ENCODE measurements around the gene APAF1. TPM values are rescaled to one million over a fixed set of nuclear protein-coding genes. Genes with fewer than 3 reads are reported as not detected.

Gene APAF1
- total and polyA plus RNA-seq, 5 experiments from 2014 or later: 5.2 to 26.1 (median 9.5) TPM

- POLR2A ChIA-PET: no interaction called here
- Mint-ChIP-seq H3K27me3 (peaks cover 0 to 17% (median 3%) of the 10 kb centered on the region in 5 donors), H3K9me3 (peaks cover 0 to 1% (median 0%) of the 10 kb centered on the region in 9 donors), H3K4me3 (no peak overlapping the region), H3K36me3 (peaks cover 0 to 34% (median 10%) of the 10 kb centered on the region in 3 donors), H3K4me1 (peaks cover 0 to 2% (median 0%) of the 10 kb centered on the region in 4 donors), H3K27ac (peak overlapping the region in 2 of 10 donors; percentile 3 to 50)
- DNase-seq (no peak), ATAC-seq (no peak)
These were observed 92.2 kb downstream of the APAF1 start for GRCh38 chr12:98737322-98737712.

GRCh38 chr12:98738002-98738401, 92.9 kb downstream of the APAF1 start:
- no peak for ATAC-seq
- POLR2A ChIA-PET: no interaction called here
- peaks cover 0 to 17% (median 3%) of the 10 kb centered on the region in 5 donors for H3K27me3 Mint-ChIP-seq
- H3K4me1 Mint-ChIP-seq: peaks cover 0 to 2% (median 0%) of the 10 kb centered on the region in 4 donors
- H3K27ac Mint-ChIP-seq: no peak overlapping the region
- H3K9me3 Mint-ChIP-seq: peaks cover 0 to 1% (median 0%) of the 10 kb centered on the region in 9 donors
- H3K4me3 Mint-ChIP-seq: no peak overlapping the region
- peaks cover 0 to 27% (median 7%) of the 10 kb centered on the region in 3 donors for H3K36me3 Mint-ChIP-seq
- no peak for DNase-seq

GRCh38 chr12:98738539-98738938, 93.4 kb downstream of the APAF1 start:
- ATAC-seq (no peak), DNase-seq (no peak)
- Mint-ChIP-seq H3K4me1 (peaks cover 0 to 2% (median 0%) of the 10 kb centered on the region in 4 donors), H3K27ac (no peak overlapping the region), H3K9me3 (peaks cover 0 to 1% (median 0%) of the 10 kb centered on the region in 9 donors), H3K4me3 (no peak overlapping the region), H3K36me3 (peaks cover 0 to 22% (median 6%) of the 10 kb centered on the region in 3 donors), H3K27me3 (peaks cover 0 to 17% (median 4%) of the 10 kb centered on the region in 5 donors)
- POLR2A ChIA-PET: no interaction called here

GRCh38 chr12:98740751-98741150, 95.7 kb downstream of the APAF1 start:
- DNase-seq (no peak), ATAC-seq (no peak)
- Mint-ChIP-seq H3K9me3 (peaks cover 0 to 1% (median 0%) of the 10 kb centered on the region in 9 donors), H3K27ac (no peak overlapping the region), H3K36me3 (peaks cover 0 to 5% (median 0%) of the 10 kb centered on the region in 3 donors), H3K4me1 (peaks cover 0 to 2% (median 0%) of the 10 kb centered on the region in 4 donors), H3K4me3 (no peak overlapping the region), H3K27me3 (peaks cover 0 to 17% (median 6%) of the 10 kb centered on the region in 5 donors)
- POLR2A ChIA-PET: no interaction called here

GRCh38 chr12:98741196-98741555, 96.1 kb downstream of the APAF1 start:
- DNase-seq (no peak), ATAC-seq (no peak)
- Mint-ChIP-seq H3K9me3 (peaks cover 0 to 1% (median 0%) of the 10 kb centered on the region in 9 donors), H3K27me3 (peaks cover under 1 to 21% (median 9%) of the 10 kb centered on the region in 5 donors), H3K4me3 (no peak overlapping the region), H3K27ac (no peak overlapping the region), H3K4me1 (peaks cover 2 to 4% (median 3%) of the 10 kb centered on the region in 4 donors), H3K36me3 (peaks cover 0 to under 1% (median 0%) of the 10 kb centered on the region in 3 donors)
- POLR2A ChIA-PET: no interaction called here

- Mint-ChIP-seq H3K36me3 (no peaks in the 10 kb centered on the region), H3K4me3 (no peak overlapping the region), H3K27me3 (peaks cover 6 to 26% (median 15%) of the 10 kb centered on the region in 5 donors), H3K27ac (no peak overlapping the region), H3K9me3 (peaks cover 0 to 1% (median 0%) of the 10 kb centered on the region in 9 donors), H3K4me1 (peaks cover 7 to 8% (median 7%) of the 10 kb centered on the region in 4 donors)
- no peak for ATAC-seq
- no peak for DNase-seq
- POLR2A ChIA-PET: no interaction called here
These were observed 96.6 kb downstream of the APAF1 start for GRCh38 chr12:98741556-98742265.

GRCh38 chr12:98743362-98743953, 98.4 kb downstream of the APAF1 start:
- DNase-seq (no peak), ATAC-seq (no peak)
- Mint-ChIP-seq H3K27me3 (peaks cover 17 to 44% (median 30%) of the 10 kb centered on the region in 5 donors), H3K27ac (no peak overlapping the region), H3K4me3 (no peak overlapping the region), H3K9me3 (peaks cover 0 to 1% (median 0%) of the 10 kb centered on the region in 9 donors), H3K36me3 (no peaks in the 10 kb centered on the region), H3K4me1 (peaks cover 7 to 8% (median 7%) of the 10 kb centered on the region in 4 donors)
- POLR2A ChIA-PET: no interaction called here

GRCh38 chr12:98744680-98745079, 99.6 kb downstream of the APAF1 start:
- Mint-ChIP-seq H3K4me3 (peak overlapping the region in 4 of 10 donors; percentile 44 to 74 (median 58)), H3K36me3 (no peaks in the 10 kb centered on the region), H3K9me3 (peaks cover 0 to 1% (median 0%) of the 10 kb centered on the region in 9 donors), H3K27me3 (peaks cover 18 to 54% (median 37%) of the 10 kb centered on the region in 5 donors), H3K4me1 (peaks cover 7 to 9% (median 8%) of the 10 kb centered on the region in 4 donors), H3K27ac (no peak overlapping the region)
- POLR2A ChIA-PET: no interaction called here
- no peak for ATAC-seq
- no peak for DNase-seq

GRCh38 chr12:98745578-98746391, 100.7 kb downstream of the APAF1 start:
- POLR2A ChIA-PET: no interaction called here
- Mint-ChIP-seq H3K27ac (no peak overlapping the region), H3K4me1 (peaks cover 7 to 9% (median 8%) of the 10 kb centered on the region in 4 donors), H3K27me3 (peaks cover 18 to 61% (median 45%) of the 10 kb centered on the region in 5 donors), H3K9me3 (peaks cover 0 to 1% (median 0%) of the 10 kb centered on the region in 9 donors), H3K36me3 (no peaks in the 10 kb centered on the region), H3K4me3 (peak overlapping the region; percentile 57 to 87 (median 74))
- DNase-seq: no peak
- ATAC-seq: peak in 1 of 2 donors; percentile 30

- H3K27ac Mint-ChIP-seq: no peak overlapping the region
- no peak for ATAC-seq
These were observed 103.4 kb downstream of the APAF1 start for GRCh38 chr12:98748463-98748862.

GRCh38 chr12:98750511-98750910, 105.4 kb downstream of the APAF1 start:
- ATAC-seq (no peak), DNase-seq (no peak)
- Mint-ChIP-seq H3K27me3 (peaks cover 23 to 46% (median 42%) of the 10 kb centered on the region in 5 donors), H3K27ac (no peak overlapping the region), H3K4me1 (peaks cover 7 to 9% (median 8%) of the 10 kb centered on the region in 4 donors), H3K4me3 (no peak overlapping the region), H3K9me3 (no peaks in the 10 kb centered on the region), H3K36me3 (no peaks in the 10 kb centered on the region)
- POLR2A ChIA-PET: no interaction called here

More at GRCh38 chr12:98748463-98748862, 103.4 kb downstream of the APAF1 start:
- DNase-seq: no peak
- Mint-ChIP-seq H3K4me1 (peaks cover 7 to 9% (median 8%) of the 10 kb centered on the region in 4 donors), H3K4me3 (no peak overlapping the region), H3K27me3 (peaks cover 20 to 46% (median 44%) of the 10 kb centered on the region in 5 donors), H3K36me3 (no peaks in the 10 kb centered on the region), H3K9me3 (no peaks in the 10 kb centered on the region)
- POLR2A ChIA-PET: no interaction called here

- Mint-ChIP-seq H3K27me3 (peaks cover 18 to 40% (median 36%) of the 10 kb centered on the region in 5 donors), H3K36me3 (no peaks in the 10 kb centered on the region), H3K4me3 (no peak overlapping the region), H3K4me1 (peaks cover 0 to 4% (median under 1%) of the 10 kb centered on the region in 4 donors), H3K27ac (no peak overlapping the region), H3K9me3 (no peaks in the 10 kb centered on the region)
- POLR2A ChIA-PET: no interaction called here
- DNase-seq (no peak), ATAC-seq (no peak)
These were observed 106.6 kb downstream of the APAF1 start for GRCh38 chr12:98751580-98752115.

Data from naive thymus-derived CD8-positive, alpha-beta T cell (primary cell).